Activated T-cell treated with anti-CD3 and anti-CD28 coated beads, Interleukin-2, amount 50 U/mL, for 24 hours (primary cell): ENCODE measurements around the gene MCC.

ENCODE experiments used
- DNase-seq: peaks from one replicate; pipeline ENCODE4 v3.0.0-alpha.2; 2020
- H3K27ac Mint-ChIP-seq: 2 replicates; pipeline ENCODE4 v1.8.0; 2020; ENCODE audit warnings: mild to moderate bottlenecking, mixed read lengths
- H3K27me3 Mint-ChIP-seq: 2 replicates; pipeline ENCODE4 v1.8.0; 2020; ENCODE audit warnings: mixed read lengths
- H3K36me3 Mint-ChIP-seq: 2 replicates; pipeline ENCODE4 v1.8.0; 2020; ENCODE audit warnings: low read depth, mixed read lengths
- H3K4me1 Mint-ChIP-seq: 2 replicates; pipeline ENCODE4 v1.8.0; 2020; ENCODE audit warnings: low read depth, mixed read lengths
- H3K4me3 Mint-ChIP-seq: 2 replicates; pipeline ENCODE4 v1.8.0; 2020; ENCODE audit warnings: mild to moderate bottlenecking, moderate library complexity, mixed read lengths
- H3K9me3 Mint-ChIP-seq: 2 replicates; pipeline ENCODE4 v1.8.0; 2020; ENCODE audit warnings: mixed read lengths

The MCC gene

GRCh38 chr5:113319256-113320053 lies 168.8 kb downstream of the MCC start:
- no peaks in the 10 kb centered on the region for H3K4me1 Mint-ChIP-seq
- no peak for DNase-seq
- H3K9me3 Mint-ChIP-seq, result no peaks in the 10 kb centered on the region
- H3K4me3 Mint-ChIP-seq, result no peak overlapping the region
- no peak overlapping the region for H3K27ac Mint-ChIP-seq
- H3K36me3 Mint-ChIP-seq, result no peaks in the 10 kb centered on the region
- H3K27me3 Mint-ChIP-seq, result no peaks in the 10 kb centered on the region

- no peak for DNase-seq
- H3K36me3 Mint-ChIP-seq, result no peaks in the 10 kb centered on the region
- no peaks in the 10 kb centered on the region for H3K9me3 Mint-ChIP-seq
- no peaks in the 10 kb centered on the region for H3K4me1 Mint-ChIP-seq
- H3K27ac Mint-ChIP-seq, result no peak overlapping the region
- H3K4me3 Mint-ChIP-seq, result no peak overlapping the region
- no peaks in the 10 kb centered on the region for H3K27me3 Mint-ChIP-seq
These were observed 170.6 kb downstream of the MCC start for GRCh38 chr5:113317636-113318035.

- no peak overlapping the region for H3K27ac Mint-ChIP-seq
- H3K4me1 Mint-ChIP-seq, result no peaks in the 10 kb centered on the region
- H3K27me3 Mint-ChIP-seq, result peaks cover 26% of the 10 kb centered on the region
- H3K9me3 Mint-ChIP-seq, result no peaks in the 10 kb centered on the region
- H3K36me3 Mint-ChIP-seq, result no peaks in the 10 kb centered on the region
- no peak overlapping the region for H3K4me3 Mint-ChIP-seq
- no peak for DNase-seq
These were observed 177.0 kb downstream of the MCC start for GRCh38 chr5:113311301-113311700.

GRCh38 chr5:113302120-113302519 lies 186.1 kb downstream of the MCC start:
- no peaks in the 10 kb centered on the region for H3K36me3 Mint-ChIP-seq
- DNase-seq, result no peak

GRCh38 chr5:113299591-113299990 lies 188.7 kb downstream of the MCC start:
- Mint-ChIP-seq H3K27me3 (peaks cover 36% of the 10 kb centered on the region), H3K9me3 (no peaks in the 10 kb centered on the region), H3K27ac (no peak overlapping the region), H3K4me3 (no peak overlapping the region), H3K36me3 (peaks cover 2% of the 10 kb centered on the region), H3K4me1 (peaks cover 8% of the 10 kb centered on the region)
- no peak for DNase-seq

More at GRCh38 chr5:113302120-113302519, 186.1 kb downstream of the MCC start:
- H3K9me3 Mint-ChIP-seq, result no peaks in the 10 kb centered on the region
- no peak overlapping the region for H3K27ac Mint-ChIP-seq
- H3K4me3 Mint-ChIP-seq, result no peak overlapping the region
- H3K4me1 Mint-ChIP-seq, result no peaks in the 10 kb centered on the region
- H3K27me3 Mint-ChIP-seq, result peaks cover 26% of the 10 kb centered on the region

GRCh38 chr5:113296676-113297075 lies 191.6 kb downstream of the MCC start:
- peaks cover 18% of the 10 kb centered on the region for H3K4me1 Mint-ChIP-seq
- H3K27ac Mint-ChIP-seq, result no peak overlapping the region
- no peak for DNase-seq
- no peaks in the 10 kb centered on the region for H3K9me3 Mint-ChIP-seq
- H3K4me3 Mint-ChIP-seq, result no peak overlapping the region
- peaks cover 4% of the 10 kb centered on the region for H3K36me3 Mint-ChIP-seq
- peaks cover 31% of the 10 kb centered on the region for H3K27me3 Mint-ChIP-seq

GRCh38 chr5:113295111-113295539 lies 193.1 kb downstream of the MCC start:
- DNase-seq, result no peak
- Mint-ChIP-seq H3K4me1 (peaks cover 18% of the 10 kb centered on the region), H3K9me3 (no peaks in the 10 kb centered on the region), H3K27me3 (peaks cover 29% of the 10 kb centered on the region), H3K36me3 (peaks cover 4% of the 10 kb centered on the region), H3K27ac (peak overlapping the region; percentile 73), H3K4me3 (peak overlapping the region; percentile 88)

GRCh38 chr5:113294311-113295110 lies 193.7 kb downstream of the MCC start:
- H3K9me3 Mint-ChIP-seq, result no peaks in the 10 kb centered on the region

GRCh38 chr5:113293975-113294310 lies 194.3 kb downstream of the MCC start:
- Mint-ChIP-seq H3K36me3 (peaks cover 4% of the 10 kb centered on the region), H3K27me3 (peaks cover 29% of the 10 kb centered on the region), H3K4me1 (peaks cover 18% of the 10 kb centered on the region), H3K9me3 (no peaks in the 10 kb centered on the region), H3K27ac (peak overlapping the region; percentile 78), H3K4me3 (peak overlapping the region; percentile 88)
- DNase-seq, result no peak

More at GRCh38 chr5:113294311-113295110, 193.7 kb downstream of the MCC start:
- Mint-ChIP-seq H3K27ac (peak overlapping the region; percentile 78), H3K36me3 (peaks cover 4% of the 10 kb centered on the region), H3K27me3 (peaks cover 29% of the 10 kb centered on the region), H3K4me1 (peaks cover 18% of the 10 kb centered on the region), H3K4me3 (peak overlapping the region; percentile 88)
- peak; percentile 80 for DNase-seq

- Mint-ChIP-seq H3K36me3 (peaks cover 4% of the 10 kb centered on the region), H3K4me3 (peak overlapping the region; percentile 88), H3K27me3 (peaks cover 29% of the 10 kb centered on the region), H3K9me3 (no peaks in the 10 kb centered on the region), H3K27ac (peak overlapping the region; percentile 71), H3K4me1 (peaks cover 18% of the 10 kb centered on the region)
- DNase-seq, result peak; percentile 34
These were observed 194.9 kb downstream of the MCC start for GRCh38 chr5:113293068-113293974.

GRCh38 chr5:113292462-113292861 lies 195.8 kb downstream of the MCC start:
- H3K4me3 Mint-ChIP-seq, result peak overlapping the region; percentile 88
- no peak for DNase-seq

GRCh38 chr5:113283558-113283957 lies 204.7 kb downstream of the MCC start:
- no peak overlapping the region for H3K27ac Mint-ChIP-seq
- H3K27me3 Mint-ChIP-seq, result no peaks in the 10 kb centered on the region
- H3K36me3 Mint-ChIP-seq, result no peaks in the 10 kb centered on the region

More at GRCh38 chr5:113292462-113292861, 195.8 kb downstream of the MCC start:
- Mint-ChIP-seq H3K9me3 (no peaks in the 10 kb centered on the region), H3K27ac (no peak overlapping the region), H3K4me1 (peaks cover 18% of the 10 kb centered on the region), H3K27me3 (peaks cover 23% of the 10 kb centered on the region), H3K36me3 (peaks cover 4% of the 10 kb centered on the region)

GRCh38 chr5:113282472-113282871 lies 205.8 kb downstream of the MCC start:
- no peak overlapping the region for H3K4me3 Mint-ChIP-seq
- peaks cover 28% of the 10 kb centered on the region for H3K4me1 Mint-ChIP-seq
- no peaks in the 10 kb centered on the region for H3K36me3 Mint-ChIP-seq
- H3K27me3 Mint-ChIP-seq, result no peaks in the 10 kb centered on the region
- no peak for DNase-seq
- H3K27ac Mint-ChIP-seq, result no peak overlapping the region
- H3K9me3 Mint-ChIP-seq, result no peaks in the 10 kb centered on the region

More at GRCh38 chr5:113283558-113283957, 204.7 kb downstream of the MCC start:
- Mint-ChIP-seq H3K4me3 (no peak overlapping the region), H3K4me1 (peaks cover 20% of the 10 kb centered on the region), H3K9me3 (no peaks in the 10 kb centered on the region)
- no peak for DNase-seq

GRCh38 chr5:113281194-113281593 lies 207.1 kb downstream of the MCC start:
- no peak for DNase-seq
- H3K9me3 Mint-ChIP-seq, result no peaks in the 10 kb centered on the region
- H3K4me3 Mint-ChIP-seq, result no peak overlapping the region
- no peaks in the 10 kb centered on the region for H3K36me3 Mint-ChIP-seq
- no peaks in the 10 kb centered on the region for H3K27me3 Mint-ChIP-seq
- H3K4me1 Mint-ChIP-seq, result peaks cover 28% of the 10 kb centered on the region
- H3K27ac Mint-ChIP-seq, result no peak overlapping the region
